H1 (cell line): ENCODE measurements around the gene USP6. TPM values are rescaled to one million over a fixed set of nuclear protein-coding genes. Genes with fewer than 3 reads are reported as not detected.

ENCODE experiments used
- CTCF ChIA-PET: fragments of 300-600 bp; sonication (Branson Sonifier 250); formaldehyde crosslinking; loops from one replicate; lab custom pipeline; 2021; ENCODE audit not compliant: partially characterized antibody; lab: Charles Lee
- POLR2A ChIA-PET: fragments of 300-600 bp; sonication (Branson Sonifier 250); formaldehyde crosslinking; loops from one replicate; lab custom pipeline; 2021; ENCODE audit warnings: inconsistent platforms; ENCODE audit not compliant: partially characterized antibody; lab: Charles Lee
- DNase-seq, 2 experiments: peaks; one replicate each; pipeline versions ENCODE4 v3.0.0 to v3.0.0-alpha.2; 2010 to 2022; ENCODE audit warnings: low spot score in 2 of 2, low read depth in 1 of 2, mixed read lengths in 1 of 2
- FAIRE-seq: peaks from 2 replicates; lab custom pipeline; 2011; peaks lifted over from hg19 to GRCh38; lab: Jason Lieb, UNC
- H2AFZ ChIP-seq: 2 replicates; pipeline ENCODE4 v1.8.1; 2012; ENCODE audit warnings: low read length, inconsistent platforms
- H2AK5ac ChIP-seq: 2 replicates; pipeline ENCODE4 v1.6.1; 2013; ENCODE audit warnings: low read depth, low read length
- H2BK120ac ChIP-seq: replicated peaks from 2 replicates; pipeline ENCODE3; 2013; ENCODE audit warnings: low read depth, low read length, inconsistent platforms
- H2BK12ac ChIP-seq: 2 replicates; pipeline ENCODE4 v1.6.1; 2013; ENCODE audit warnings: low read depth, low read length
- H2BK15ac ChIP-seq: 2 replicates; pipeline ENCODE4 v1.6.1; 2013; ENCODE audit warnings: low read length
- H2BK20ac ChIP-seq: 2 replicates; pipeline ENCODE4 v1.6.1; 2013; ENCODE audit warnings: low read length
- H2BK5ac ChIP-seq: 2 replicates; pipeline ENCODE4 v1.6.1; 2013; ENCODE audit warnings: low read depth, low read length
- H3K14ac ChIP-seq: 2 replicates; pipeline ENCODE4 v1.6.1; 2013; ENCODE audit warnings: inconsistent platforms; ENCODE audit not compliant: insufficient read length
- H3K18ac ChIP-seq: 2 replicates; pipeline ENCODE4 v1.6.1; 2013; ENCODE audit warnings: low read length; ENCODE audit errors: extremely low read depth
- H3K23ac ChIP-seq: 2 replicates; pipeline ENCODE4 v1.6.1; 2013; ENCODE audit warnings: inconsistent platforms; ENCODE audit not compliant: insufficient read length
- H3K23me2 ChIP-seq: 2 replicates; pipeline ENCODE4 v1.6.1; 2013; ENCODE audit warnings: low read depth, low read length
- H3K27ac ChIP-seq: 2 replicates; pipeline ENCODE4 v1.6.1; 2011; ENCODE audit warnings: low read depth, low read length, inconsistent platforms
- H3K27me3 ChIP-seq, 4 experiments: replicated peaks in 1 of 4; 1 replicate in 1 of 4; 2 replicates in 3 of 4; pipeline versions ENCODE4 v1.6.1 to v1.8.1; 2011 to 2013; ENCODE audit warnings: low read length in 3 of 4, mild to moderate bottlenecking in 3 of 4, inconsistent platforms in 2 of 4, mixed read lengths in 2 of 4, moderate library complexity in 1 of 4; ENCODE audit not compliant: control insufficient read depth in 3 of 4, insufficient read depth in 3 of 4; ENCODE audit errors: extremely low read depth in 1 of 4
- H3K36me3 ChIP-seq, 4 experiments: 2 replicates each; pipeline versions ENCODE4 v1.6.1 to v1.8.1; 2011 to 2013; ENCODE audit warnings: mild to moderate bottlenecking in 4 of 4, low read length in 3 of 4, moderate library complexity in 2 of 4, control low read depth in 1 of 4, inconsistent platforms in 1 of 4; ENCODE audit not compliant: insufficient read depth in 4 of 4, control insufficient read depth in 2 of 4
- H3K4ac ChIP-seq: replicated peaks from 2 replicates; pipeline ENCODE3; 2013; ENCODE audit warnings: low read length, low read depth, mixed read lengths, inconsistent platforms; ENCODE audit not compliant: insufficient read length
- H3K4me1 ChIP-seq, 4 experiments: replicated peaks in 1 of 4; 1 replicate in 1 of 4; 2 replicates in 3 of 4; pipeline versions ENCODE4 v1.6.1 to v1.8.1; 2011 to 2013; ENCODE audit warnings: low read length in 3 of 4, inconsistent platforms in 2 of 4, mixed read lengths in 1 of 4; ENCODE audit not compliant: insufficient read depth in 4 of 4, control insufficient read depth in 3 of 4
- H3K4me2 ChIP-seq, 2 experiments: 2 replicates each; pipeline versions ENCODE4 v1.6.1 to v1.8.1; 2011 to 2013; ENCODE audit warnings: low read depth in 2 of 2, low read length in 2 of 2, control low read depth in 1 of 2, inconsistent platforms in 1 of 2, mild to moderate bottlenecking in 1 of 2; ENCODE audit not compliant: insufficient read depth in 1 of 2
- H3K4me3 ChIP-seq, 4 experiments: fragments of 200-600, 300-600 bp in 1 of 4; sonication (generic), shearing (Covaris generic), sonication (Bioruptor Twin) in 1 of 4; 2 replicates each; pipeline versions ENCODE4 v1.5.1 to v1.8.1; 2011 to 2016; ENCODE audit warnings: low read length in 4 of 4, low read depth in 3 of 4, control low read depth in 2 of 4, inconsistent platforms in 2 of 4, mild to moderate bottlenecking in 2 of 4, mixed read lengths in 1 of 4, moderate library complexity in 1 of 4; ENCODE audit not compliant: insufficient read depth in 2 of 4; ENCODE audit errors: extremely low read depth in 1 of 4
- H3K56ac ChIP-seq: replicated peaks from 2 replicates; pipeline ENCODE3; 2013; ENCODE audit warnings: low read depth, mild to moderate bottlenecking, mixed read lengths, low read length, inconsistent platforms; ENCODE audit not compliant: insufficient read length
- H3K79me1 ChIP-seq: 2 replicates; pipeline ENCODE4 v1.6.1; 2013; ENCODE audit warnings: low read depth, low read length, control low read depth
- H3K79me2 ChIP-seq, 2 experiments: 2 replicates each; pipeline versions ENCODE4 v1.6.1 to v1.8.1; 2012 to 2013; ENCODE audit warnings: low read length in 2 of 2, mild to moderate bottlenecking in 2 of 2, inconsistent platforms in 1 of 2; ENCODE audit not compliant: insufficient read depth in 2 of 2, control insufficient read depth in 1 of 2
- H3K9ac ChIP-seq, 4 experiments: replicated peaks in 1 of 4; 1 replicate in 1 of 4; 2 replicates in 3 of 4; pipeline versions ENCODE4 v1.6.1 to v1.8.1; 2011 to 2013; ENCODE audit warnings: low read depth in 3 of 4, low read length in 3 of 4, control low read depth in 2 of 4, mild to moderate bottlenecking in 2 of 4, moderate library complexity in 2 of 4, inconsistent platforms in 1 of 4; ENCODE audit errors: extremely low read depth in 1 of 4
- H3K9me3 ChIP-seq, 2 experiments: 2 replicates each; pipeline versions ENCODE4 v1.6.1 to v1.8.1; 2012 to 2013; ENCODE audit warnings: mild to moderate bottlenecking in 2 of 2, moderate library complexity in 2 of 2, control low read depth in 1 of 2, inconsistent platforms in 1 of 2, low read depth in 1 of 2, low read length in 1 of 2, mixed read lengths in 1 of 2; ENCODE audit not compliant: insufficient read depth in 2 of 2
- H4K20me1 ChIP-seq, 2 experiments: replicated peaks in 1 of 2; 2 replicates each; pipeline versions ENCODE3 to v1.8.1; 2011 to 2013; ENCODE audit warnings: inconsistent platforms in 2 of 2, low read length in 2 of 2, mild to moderate bottlenecking in 1 of 2; ENCODE audit not compliant: insufficient read depth in 2 of 2, control insufficient read depth in 1 of 2
- H4K5ac ChIP-seq: 2 replicates; pipeline ENCODE4 v1.6.1; 2013; ENCODE audit warnings: low read length, low read depth, mixed read lengths, inconsistent platforms; ENCODE audit not compliant: insufficient read length
- H4K8ac ChIP-seq: 2 replicates; pipeline ENCODE4 v1.8.0; 2013; ENCODE audit warnings: mild to moderate bottlenecking, moderate library complexity, low read length, inconsistent platforms; ENCODE audit not compliant: insufficient read depth; ENCODE audit errors: extremely low read depth
- H4K91ac ChIP-seq: replicated peaks from 2 replicates; pipeline ENCODE3; 2013; ENCODE audit warnings: low read length, mixed read lengths, inconsistent platforms; ENCODE audit not compliant: insufficient read length
- BCL11A ChIP-seq, 2 experiments: IDR thresholded peaks; one replicate each; pipeline ENCODE4 v1.6.1; 2011; ENCODE audit warnings: low read depth in 2 of 2, low read length in 2 of 2, mild to moderate bottlenecking in 2 of 2
- CHD2 ChIP-seq: IDR thresholded peaks from 2 replicates; pipeline ENCODE4 v1.6.1; 2012; ENCODE audit warnings: low read length, improper control_type of control experiment
- CTBP2 ChIP-seq: IDR thresholded peaks from 2 replicates; pipeline ENCODE4 v1.7.0; 2011; ENCODE audit warnings: borderline replicate concordance, mild to moderate bottlenecking, moderate library complexity, mixed read lengths, low read length; ENCODE audit not compliant: insufficient read depth, insufficient read length
- HDAC6 ChIP-seq: IDR thresholded peaks from one replicate; pipeline ENCODE4 v1.7.1; 2012; ENCODE audit warnings: low read depth, mild to moderate bottlenecking, inconsistent platforms, low read length, moderate library complexity
- NRF1 ChIP-seq: IDR thresholded peaks from 2 replicates; pipeline ENCODE4 v1.6.1; 2011; ENCODE audit warnings: mild to moderate bottlenecking, low read depth, low read length, improper control_type of control experiment
- POLR2A ChIP-seq, 2 experiments: IDR thresholded peaks; 1 replicate in 1 of 2; 2 replicates in 1 of 2; pipeline ENCODE4 v1.6.1; 2011; ENCODE audit warnings: low read depth in 2 of 2, low read length in 2 of 2, mild to moderate bottlenecking in 2 of 2; ENCODE audit errors: control extremely low read depth in 1 of 2
- POU5F1 ChIP-seq: IDR thresholded peaks from 2 replicates; pipeline ENCODE4 v1.6.1; 2011; ENCODE audit warnings: low read depth, mild to moderate bottlenecking, low read length, moderate library complexity
- RBBP5 ChIP-seq: IDR thresholded peaks from 2 replicates; pipeline ENCODE4 v1.7.1; 2012; ENCODE audit warnings: low read depth, mild to moderate bottlenecking, inconsistent platforms, low read length, moderate library complexity, borderline replicate concordance
- RFX5 ChIP-seq: IDR thresholded peaks from 2 replicates; pipeline ENCODE4 v1.6.1; 2011; ENCODE audit warnings: low read depth, low read length, improper control_type of control experiment, borderline replicate concordance
- RXRA ChIP-seq: IDR thresholded peaks from 2 replicates; pipeline ENCODE4 v1.6.1; 2011; ENCODE audit warnings: low read depth, mild to moderate bottlenecking, low read length, moderate library complexity; ENCODE audit not compliant: insufficient read depth
- SP1 ChIP-seq: IDR thresholded peaks from 2 replicates; pipeline ENCODE4 v1.6.1; 2011; ENCODE audit warnings: low read depth, low read length
- SP2 ChIP-seq: IDR thresholded peaks from 2 replicates; pipeline ENCODE4 v1.6.1; 2012; ENCODE audit warnings: mild to moderate bottlenecking, low read length, inconsistent platforms
- SRF ChIP-seq: IDR thresholded peaks from 2 replicates; pipeline ENCODE4 v1.6.1; 2011; ENCODE audit warnings: mild to moderate bottlenecking, low read depth, low read length, moderate library complexity
- TAF1 ChIP-seq: IDR thresholded peaks from 2 replicates; pipeline ENCODE4 v1.6.1; 2011; ENCODE audit warnings: mild to moderate bottlenecking, low read depth, low read length
- TAF7 ChIP-seq: optimal IDR thresholded peaks from 2 replicates; pipeline ENCODE3; 2011; ENCODE audit warnings: low read depth, mild to moderate bottlenecking, inconsistent platforms, low read length, moderate library complexity, borderline replicate concordance
- ZNF274 ChIP-seq: IDR thresholded peaks from 2 replicates; pipeline ENCODE4 v1.7.0; 2012; ENCODE audit warnings: low read length, borderline replicate concordance; ENCODE audit errors: extremely low read depth
- WGBS, 2 experiments: shearing (Covaris generic) in 1 of 2; methylation state at CpG; one replicate each; pipeline versions ENCODE4 v1.1.6 to v1.1.7; 2013 to 2015; ENCODE audit warnings: low lambda C conversion rate in 2 of 2, mixed read lengths in 2 of 2, inconsistent platforms in 1 of 2, low coverage in 1 of 2, missing lambda C conversion rate in 1 of 2; ENCODE audit not compliant: insufficient replicate concordance in 2 of 2, insufficient coverage in 1 of 2, insufficient read length in 1 of 2; ENCODE audit errors: extremely low coverage in 1 of 2, missing lambda C conversion rate in 1 of 2; 5-methylcytosine and 5-hydroxymethylcytosine counted together
- polyA plus RNA-seq, 7 experiments: library from polyadenylated mRNA; depleted of rRNA in 3 of 7; stranded (reverse) in 5 of 7; unstranded in 2 of 7; fragments of >200 nt in 5 of 7; fragments of 200-250 nt in 2 of 7; gene quantifications; 1 replicate in 5 of 7; 2 replicates in 1 of 7; 4 replicates in 1 of 7; pipeline versions ENCODE4 v1.2.1 to v1.2.3, GENCODE V29; 2011 to 2013; ENCODE audit warnings: missing spikeins in 2 of 7, mixed read lengths in 2 of 7
- total RNA-seq: library from RNA; stranded (reverse); fragmentation: NEBNext Ultra II Directional; extraction: Animal tissue kit (Norgen Biotek cat#: 25700); gene quantifications from 2 replicates; pipeline ENCODE4 v1.2.1, GENCODE V29; 2021

USP6 gene
- total and polyA plus RNA-seq, 2 of the 8 experiments (the other 6 are each of a cell fraction or from before 2014, with no cell fraction given) = 0.08 to 0.32 TPM

DNA sequence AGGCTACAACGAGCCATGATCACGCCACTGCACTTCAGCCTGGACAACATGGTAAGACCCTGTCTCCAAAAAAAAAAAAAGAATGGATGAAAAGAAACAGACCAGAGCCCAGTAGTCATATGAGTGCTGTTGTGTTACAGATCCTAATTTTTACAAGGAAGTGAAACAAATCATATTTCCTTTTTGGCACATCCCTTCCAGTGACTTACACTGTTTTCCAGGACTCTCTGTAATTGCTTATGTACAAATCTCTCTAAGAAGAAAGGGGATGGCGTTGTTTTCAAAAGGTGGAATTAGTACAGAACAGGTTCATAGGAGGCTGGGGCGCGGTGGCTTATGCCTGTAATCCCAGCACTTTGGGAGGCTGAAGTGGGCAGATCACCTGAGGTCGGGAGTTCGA lies 95.6 kb downstream of the USP6 start:
- no peak overlapping the region for H3K27ac ChIP-seq
- ChIA-PET CTCF (interaction anchor here (0.8 to 1.3 kb wide), 3 partner anchors 20 to 27 kb away, joined by 3 to 8 read pairs (median 3); partner anchors contain the start of gene ZNF594), POLR2A (interaction anchor here (1.6 kb wide), 1 partner anchor 20 kb away, joined by 3 read pairs; the partner anchor contains the start of gene ZNF594)
- no peak overlapping the region for H3K18ac ChIP-seq
- no peaks in the 10 kb centered on the region for H4K20me1 ChIP-seq
- H3K79me1 ChIP-seq = no peaks in the 10 kb centered on the region
- H3K9me3 ChIP-seq = no peaks in the 10 kb centered on the region
- no peak overlapping the region for H3K4ac ChIP-seq
- H4K91ac ChIP-seq = no peak overlapping the region
- H4K8ac ChIP-seq = no peak overlapping the region
- no peaks in the 10 kb centered on the region for H3K27me3 ChIP-seq
- H3K4me2 ChIP-seq = no peak overlapping the region
- no peak overlapping the region for H3K14ac ChIP-seq
- H2BK20ac ChIP-seq = no peak overlapping the region
- no peak overlapping the region for H2BK5ac ChIP-seq
- no peaks in the 10 kb centered on the region for H3K4me1 ChIP-seq
- H3K23ac ChIP-seq = no peak overlapping the region
- no peak overlapping the region for H2BK15ac ChIP-seq
- no peak overlapping the region for H3K4me3 ChIP-seq
- H3K36me3 ChIP-seq = no peaks in the 10 kb centered on the region
- no peak overlapping the region for H2AFZ ChIP-seq
- H4K5ac ChIP-seq = no peak overlapping the region
- DNase-seq = no peak
- H2BK12ac ChIP-seq = no peak overlapping the region
- FAIRE-seq = no peak
- no peaks in the 10 kb centered on the region for H3K23me2 ChIP-seq
- H3K79me2 ChIP-seq = no peaks in the 10 kb centered on the region
- H2AK5ac ChIP-seq = no peak overlapping the region
- no peak overlapping the region for H2BK120ac ChIP-seq
- H3K56ac ChIP-seq = no peak overlapping the region
- 84% methylated on average over 7 of the region's 7 CpGs; no CpG with 5 or more reads in 1 of the 2 experiments for whole genome bisulfite sequencing, 2 experiments
- H3K9ac ChIP-seq = no peak overlapping the region
- TF ChIP-seq CTBP2 = no peak
- TF ChIP-seq RBBP5 = no peak
- TF ChIP-seq RFX5 = no peak
- TF ChIP-seq RXRA = no peak
- no peak for TF ChIP-seq TAF7
- TF ChIP-seq ZNF274 = no peak
- TF ChIP-seq SRF = no peak
- TF ChIP-seq SP1 = no peak
- TF ChIP-seq CHD2 = no peak
- TF ChIP-seq BCL11A (IDR thresholded peaks at IDR 0.05; ENCODE audit: low read depth in 2 of 2, low read length in 2 of 2) = no peak
- TF ChIP-seq NRF1 = no peak
- TF ChIP-seq SP2 = no peak
- TF ChIP-seq HDAC6 = no peak
- TF ChIP-seq POLR2A (IDR thresholded peaks at IDR 0.05; ENCODE audit: control extremely low read depth in 1 of 2, low read depth in 2 of 2, low read length in 2 of 2) = no peak
- no peak for TF ChIP-seq POU5F1
- TF ChIP-seq TAF1 = no peak
